Skeletal muscle tissue (tissue), 4 donors: ENCODE data around the gene C11orf98. TPM values are rescaled to one million over a fixed set of nuclear protein-coding genes. Genes with fewer than 3 reads are reported as not detected.
"Not testable (repeated sequence)": the region's sequence is repeated elsewhere in the genome, so short reads cannot be mapped to it uniquely, and the experiment has no call there.

Experiments used
- H3K27ac ChIP-seq: one replicate; pipeline ENCODE4 v1.7.0; 2013; ENCODE audit warnings: mild to moderate bottlenecking, low read depth, low read length, inconsistent platforms
- H3K27me3 ChIP-seq, 3 donors: one replicate each; pipeline ENCODE4 v1.7.0; 2013; ENCODE audit warnings: low read length in 3 of 3; ENCODE audit not compliant: control insufficient read depth in 3 of 3, insufficient read depth in 3 of 3
- H3K36me3 ChIP-seq, 3 donors: one replicate each; pipeline ENCODE4 v1.7.0; 2013; ENCODE audit warnings: low read length in 3 of 3; ENCODE audit not compliant: control insufficient read depth in 3 of 3, insufficient read depth in 3 of 3
- H3K4me1 ChIP-seq, 3 donors: one replicate each; pipeline ENCODE4 v1.7.0; 2013; ENCODE audit warnings: low read length in 3 of 3, mild to moderate bottlenecking in 3 of 3; ENCODE audit not compliant: control insufficient read depth in 3 of 3, insufficient read depth in 3 of 3
- H3K4me3 ChIP-seq, 3 donors: one replicate each; pipeline ENCODE4 v1.7.0; 2013; ENCODE audit warnings: low read length in 3 of 3
- H3K9ac ChIP-seq, 3 donors: one replicate each; pipeline ENCODE4 v1.7.0; 2013; ENCODE audit warnings: low read length in 3 of 3, mild to moderate bottlenecking in 3 of 3, moderate library complexity in 2 of 3, low read depth in 1 of 3
- H3K9me3 ChIP-seq, 3 donors: one replicate each; pipeline ENCODE4 v1.7.0; 2013; ENCODE audit warnings: low read length in 3 of 3; ENCODE audit not compliant: control insufficient read depth in 3 of 3
- total RNA-seq: library from RNA; depleted of rRNA; stranded (reverse); fragments of >200 nt; gene quantifications from one replicate; pipeline ENCODE4 v1.2.3, GENCODE V29; 2014
- donor health status: Osteomylitis.

Gene C11orf98
- total RNA-seq, 1 donor from 2014 or later: 22.4 TPM

DNA sequence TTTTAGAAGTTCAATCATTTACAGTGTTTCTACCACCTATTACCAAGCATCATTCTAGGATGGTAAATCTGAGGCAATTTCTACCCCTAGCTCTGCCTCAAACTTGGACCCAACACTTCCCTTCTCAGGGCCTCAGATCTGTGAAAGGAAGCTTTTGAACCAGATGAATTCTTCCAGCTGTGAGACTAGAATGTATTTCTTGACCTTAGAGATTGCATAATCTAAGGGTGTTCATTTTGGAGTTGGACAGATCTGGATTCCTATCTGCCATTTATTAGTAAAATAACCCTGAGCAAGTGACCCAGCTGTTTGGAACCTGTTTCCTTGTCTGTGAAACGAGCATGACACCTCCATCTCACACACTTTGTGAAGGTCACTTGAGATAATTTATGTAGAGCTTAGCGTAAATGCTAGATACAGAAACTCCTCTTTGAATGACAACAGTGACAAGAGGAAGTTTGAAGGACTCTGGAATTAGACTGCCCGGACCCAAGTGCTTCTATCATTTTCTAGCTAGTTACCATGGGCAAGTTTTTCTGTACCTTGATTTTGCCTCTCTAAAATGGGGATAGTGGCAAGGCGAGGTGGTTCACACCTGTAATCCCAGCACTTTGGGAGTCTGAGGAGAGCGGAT lies 8.1 kb downstream of the C11orf98 start:
- H3K4me1 ChIP-seq: peaks cover 7 to 14% (median 9%) of the 10 kb centered on the region in 3 donors
- H3K27ac ChIP-seq: no peak overlapping the region
- H3K4me3 ChIP-seq: no peak overlapping the region
- no peaks in the 10 kb centered on the region for H3K9me3 ChIP-seq
- no peak overlapping the region for H3K9ac ChIP-seq
- no peaks in the 10 kb centered on the region for H3K36me3 ChIP-seq
- no peaks in the 10 kb centered on the region for H3K27me3 ChIP-seq

DNA sequence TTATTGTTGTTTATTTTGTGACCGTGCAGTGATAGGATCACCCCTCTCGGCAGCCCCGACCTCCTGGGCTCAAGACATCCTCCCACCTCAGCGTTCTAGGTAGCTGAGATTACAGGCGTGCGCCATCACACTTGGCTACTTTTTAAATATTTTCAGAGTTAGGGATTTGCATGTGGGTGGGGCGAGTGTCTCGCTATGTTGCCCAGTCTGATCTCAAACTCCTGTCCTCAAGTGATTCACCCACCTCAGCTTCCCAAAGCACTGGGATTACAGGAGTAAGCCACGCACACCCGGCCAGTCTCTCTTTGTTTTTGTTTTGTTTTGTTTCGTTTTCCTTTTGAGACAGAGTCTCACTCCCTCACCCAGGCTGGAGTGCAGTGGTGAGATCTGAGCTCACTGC lies 10.7 kb downstream of the C11orf98 start:
- H3K4me3 ChIP-seq: no peak overlapping the region
- H3K9me3 ChIP-seq: no peaks in the 10 kb centered on the region
- H3K4me1 ChIP-seq: peaks cover 11 to 18% (median 12%) of the 10 kb centered on the region in 3 donors
- peaks cover 4 to 6% (median 5%) of the 10 kb centered on the region in 3 donors for H3K36me3 ChIP-seq
- H3K9ac ChIP-seq: no peak overlapping the region
- no peak overlapping the region for H3K27ac ChIP-seq
- H3K27me3 ChIP-seq: no peaks in the 10 kb centered on the region

DNA sequence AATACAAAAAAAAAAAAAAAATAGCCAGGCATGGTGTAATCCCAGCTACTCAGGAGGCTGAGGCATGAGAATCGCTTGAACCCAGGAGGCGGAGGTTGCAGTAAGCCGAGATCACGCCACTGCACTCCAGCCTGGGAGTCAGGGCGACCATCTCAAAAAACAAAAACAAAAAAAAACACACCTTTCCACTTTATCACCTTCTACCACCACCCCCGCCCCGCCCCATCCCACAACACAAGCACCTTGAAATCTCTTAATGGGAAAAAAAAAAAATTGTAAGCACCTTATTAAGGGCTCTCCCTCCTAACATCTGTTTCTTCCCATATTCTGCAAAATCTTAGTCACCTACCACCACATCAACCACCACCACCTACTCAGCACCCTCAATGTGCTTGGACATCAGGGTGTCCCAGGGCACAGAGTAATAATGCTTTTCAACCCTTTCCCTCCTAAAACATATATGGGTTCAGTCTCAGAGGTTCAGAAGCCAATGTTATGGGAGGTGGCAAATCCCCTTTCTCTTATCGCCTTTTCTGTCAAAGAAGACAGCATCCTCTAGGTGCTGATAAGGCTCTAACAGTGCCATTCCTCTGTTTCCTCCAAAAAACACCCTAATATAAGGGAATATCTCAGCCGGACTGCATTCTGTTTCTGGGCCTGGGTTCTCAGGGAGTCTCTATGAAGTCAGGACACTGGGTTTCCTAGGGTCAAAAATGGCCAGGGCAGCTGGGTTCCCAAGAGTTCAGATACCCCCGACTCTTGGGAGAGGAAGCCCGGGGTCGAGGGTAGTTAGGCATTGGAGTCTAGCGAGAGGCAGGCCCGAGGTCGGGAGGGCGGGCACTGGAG lies 12.6 kb downstream of the C11orf98 start:
- peaks cover 12 to 23% (median 20%) of the 10 kb centered on the region in 3 donors for H3K4me1 ChIP-seq

DNA sequence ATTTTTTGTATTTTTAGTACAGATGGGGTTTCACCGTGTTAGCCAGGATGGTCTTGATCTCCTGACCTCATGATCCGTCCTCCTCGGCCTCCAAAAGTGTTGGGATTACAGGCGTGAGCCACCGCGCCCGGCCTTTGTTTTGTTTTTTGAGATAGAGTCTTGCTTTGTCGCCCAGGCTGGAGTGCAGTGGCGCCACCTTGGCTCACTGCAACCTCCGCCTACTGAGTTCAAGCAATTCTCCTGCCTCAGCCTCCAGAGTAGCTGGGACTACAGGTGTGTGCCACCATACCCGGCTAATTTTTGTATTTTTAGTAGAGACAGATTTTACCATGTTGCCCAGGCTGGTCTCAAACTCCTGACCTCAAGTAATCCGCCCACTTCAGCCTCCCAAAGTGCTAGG lies 14.7 kb downstream of the C11orf98 start:
- not testable (repeated sequence) for H3K9ac ChIP-seq, H3K9me3 ChIP-seq, H3K4me3 ChIP-seq, H3K27ac ChIP-seq, H3K27me3 ChIP-seq
- peaks cover 25 to 36% (median 35%) of the 10 kb centered on the region in 3 donors for H3K4me1 ChIP-seq
- peaks cover 22% of the 10 kb centered on the region in 3 donors for H3K36me3 ChIP-seq

More for the DNA sequence above, 12.6 kb downstream of the C11orf98 start:
- Histone ChIP-seq H3K4me3 (peak overlapping the region; percentile 85 to 93 (median 91)), H3K27ac (peak overlapping the region; percentile 91), H3K9me3 (no peaks in the 10 kb centered on the region), H3K36me3 (peaks cover 22% of the 10 kb centered on the region in 3 donors), H3K27me3 (no peaks in the 10 kb centered on the region), H3K9ac (peak overlapping the region; percentile 97 to 99 (median 98))

DNA sequence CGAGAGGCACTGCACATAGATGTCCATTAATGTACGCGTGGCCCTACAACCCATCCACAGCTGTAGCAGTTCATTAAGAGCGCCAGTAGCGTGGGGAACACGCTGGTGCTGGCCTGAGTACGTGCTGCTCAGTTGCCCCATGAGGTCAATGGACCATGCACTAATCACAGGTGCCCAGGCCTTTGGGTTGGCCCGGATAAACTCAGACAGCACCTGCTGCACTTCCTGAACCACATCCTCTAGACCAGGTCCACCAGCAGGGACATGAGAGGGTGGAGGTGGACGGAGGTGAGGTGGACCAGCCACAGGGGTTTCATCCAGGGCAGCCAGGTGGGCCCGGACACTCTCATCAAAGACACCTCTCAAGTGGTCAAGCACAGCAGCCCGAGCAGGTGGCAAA lies 15.5 kb downstream of the C11orf98 start:
- no peak overlapping the region for H3K27ac ChIP-seq
- no peak overlapping the region for H3K4me3 ChIP-seq
- peaks cover 30 to 42% (median 41%) of the 10 kb centered on the region in 3 donors for H3K4me1 ChIP-seq
- H3K36me3 ChIP-seq: peaks cover 22 to 28% (median 22%) of the 10 kb centered on the region in 3 donors
- H3K27me3 ChIP-seq: no peaks in the 10 kb centered on the region
- H3K9ac ChIP-seq: no peak overlapping the region
- H3K9me3 ChIP-seq: no peaks in the 10 kb centered on the region

DNA sequence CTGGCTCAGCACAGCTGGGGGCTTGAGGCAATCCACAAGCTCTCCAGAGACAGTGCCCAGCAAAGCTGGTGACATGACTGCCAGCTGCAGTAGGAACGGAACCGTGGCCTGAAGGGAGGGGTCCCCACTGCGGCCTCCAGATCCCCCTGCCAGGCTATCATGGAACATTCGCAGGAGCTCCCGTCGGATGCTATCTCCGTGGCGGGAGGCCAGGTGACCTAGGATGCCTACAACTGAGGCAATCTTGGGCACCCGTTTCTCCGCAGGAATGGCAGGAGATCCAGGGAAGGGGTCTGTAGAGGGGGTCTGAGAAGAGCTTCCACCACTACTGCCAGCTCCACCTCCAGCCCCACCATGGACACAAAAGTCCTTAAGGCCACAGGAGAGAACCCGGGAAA lies 16.0 kb downstream of the C11orf98 start:
- H3K4me1 ChIP-seq: peaks cover 34 to 44% (median 42%) of the 10 kb centered on the region in 3 donors
- H3K36me3 ChIP-seq: peaks cover 25 to 33% (median 26%) of the 10 kb centered on the region in 3 donors

DNA sequence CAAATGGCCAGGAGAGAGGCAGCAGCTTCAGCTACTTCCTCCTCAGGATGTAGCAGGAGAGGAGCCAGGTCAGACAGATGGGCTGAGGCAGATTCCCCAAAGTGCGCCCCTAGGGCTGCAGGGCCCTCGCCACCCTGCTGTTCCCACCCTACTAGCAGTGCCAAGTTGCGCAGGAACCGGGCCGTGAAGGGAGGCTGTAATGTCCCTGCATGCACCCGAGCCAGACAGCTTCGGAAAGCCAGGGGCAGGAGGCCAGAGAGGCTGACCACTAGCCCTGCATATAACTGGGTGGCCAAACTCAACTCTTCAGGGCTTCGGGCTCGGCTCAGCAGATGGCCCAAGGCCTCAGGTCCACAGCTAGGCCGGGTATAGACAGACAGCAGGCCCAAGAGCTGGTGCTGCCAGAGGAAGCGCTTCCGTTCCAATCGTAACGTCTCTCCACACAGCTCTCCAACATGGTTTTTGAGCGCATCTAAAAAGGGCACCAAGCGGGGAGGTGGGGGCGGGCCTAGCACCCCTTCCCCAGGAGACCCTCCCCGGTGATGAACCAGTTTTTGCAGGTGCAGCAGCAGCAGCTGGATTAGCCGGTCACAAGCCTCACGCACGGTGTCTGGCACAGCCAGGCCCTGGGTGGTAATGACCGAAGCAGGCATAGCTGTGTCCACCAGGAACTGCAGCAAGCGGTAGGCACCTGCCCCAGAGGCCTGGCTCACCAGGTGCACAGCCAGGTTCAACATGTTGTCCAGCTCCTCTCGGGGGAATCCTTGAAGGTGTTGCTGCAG lies 16.6 kb downstream of the C11orf98 start:
- Histone ChIP-seq H3K9ac (no peak overlapping the region), H3K4me3 (no peak overlapping the region), H3K36me3 (peaks cover 25 to 33% (median 26%) of the 10 kb centered on the region in 3 donors), H3K27me3 (no peaks in the 10 kb centered on the region), H3K9me3 (no peaks in the 10 kb centered on the region), H3K27ac (no peak overlapping the region), H3K4me1 (peaks cover 34 to 44% (median 39%) of the 10 kb centered on the region in 3 donors)

More for the DNA sequence above, 16.0 kb downstream of the C11orf98 start:
- Histone ChIP-seq H3K9ac (no peak overlapping the region), H3K27me3 (no peaks in the 10 kb centered on the region), H3K9me3 (no peaks in the 10 kb centered on the region), H3K27ac (no peak overlapping the region), H3K4me3 (no peak overlapping the region)

DNA sequence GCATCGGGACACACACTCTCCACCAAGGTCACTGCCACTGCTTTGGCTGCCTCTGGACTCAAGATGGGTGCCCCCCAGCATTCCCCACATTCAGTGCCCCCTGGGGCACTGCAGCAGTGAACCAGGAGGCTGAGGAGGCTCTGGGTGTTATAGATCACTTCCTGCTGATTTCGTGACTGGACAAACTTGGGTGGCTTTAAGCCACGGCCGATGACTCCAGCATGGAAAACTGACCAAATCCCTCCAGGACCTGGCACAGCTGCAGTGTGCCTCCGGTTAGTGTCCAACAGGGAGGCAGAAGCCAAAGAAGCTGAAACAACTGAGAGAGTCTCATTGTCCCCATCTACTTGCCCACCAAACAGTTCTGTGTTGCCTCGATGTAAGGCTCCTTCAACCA lies 17.4 kb downstream of the C11orf98 start:
- Histone ChIP-seq H3K36me3 (peaks cover 25 to 38% (median 26%) of the 10 kb centered on the region in 3 donors), H3K9ac (no peak overlapping the region), H3K27ac (no peak overlapping the region), H3K27me3 (no peaks in the 10 kb centered on the region), H3K9me3 (no peaks in the 10 kb centered on the region), H3K4me1 (peaks cover 33 to 40% (median 35%) of the 10 kb centered on the region in 3 donors), H3K4me3 (no peak overlapping the region)

DNA sequence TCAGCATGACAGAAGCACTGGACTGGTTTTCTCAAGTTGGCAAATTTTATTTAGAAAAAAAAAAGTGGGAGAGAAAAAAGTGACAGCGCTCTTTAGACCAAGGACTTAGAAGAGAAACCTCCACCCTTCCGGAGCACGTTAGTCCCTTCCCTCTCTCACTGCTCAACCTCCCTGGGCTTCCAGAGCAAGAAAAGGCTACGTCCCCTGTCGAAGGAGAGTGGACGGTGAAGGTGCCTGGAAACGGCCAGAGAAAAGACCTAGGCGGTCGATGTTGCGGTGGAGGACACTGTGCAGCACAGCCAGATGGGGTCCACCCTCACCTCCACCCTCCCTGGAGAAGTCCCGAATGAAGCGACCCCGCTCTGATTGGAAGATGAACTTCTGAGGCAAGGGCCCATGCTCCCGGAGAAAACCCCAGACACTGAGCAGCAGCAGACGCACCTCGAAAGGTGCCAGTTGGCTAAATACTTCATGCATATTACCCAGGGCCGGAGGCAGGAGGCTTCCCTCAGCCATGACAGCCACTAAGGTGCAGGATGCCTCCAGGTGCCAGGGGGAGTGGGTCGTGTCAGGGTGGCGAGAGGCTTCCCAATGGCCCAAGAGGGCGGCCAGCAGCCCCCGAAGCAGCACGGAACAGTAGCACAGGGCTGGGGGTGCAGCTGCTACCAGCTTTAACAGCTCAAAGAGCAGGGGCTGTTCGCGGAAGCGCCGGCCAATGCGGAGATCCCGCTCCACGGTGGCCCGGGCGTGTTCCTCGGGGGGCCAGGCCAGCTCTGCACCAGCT lies 18.0 kb downstream of the C11orf98 start:
- H3K27ac ChIP-seq: peak overlapping the region; percentile 1
- no peaks in the 10 kb centered on the region for H3K9me3 ChIP-seq
- peak overlapping the region; percentile 56 to 60 (median 59) for H3K4me3 ChIP-seq
- no peaks in the 10 kb centered on the region for H3K27me3 ChIP-seq
- peaks cover 27 to 36% (median 29%) of the 10 kb centered on the region in 3 donors for H3K4me1 ChIP-seq
- H3K9ac ChIP-seq: peak overlapping the region; percentile 20 to 60 (median 29)
- H3K36me3 ChIP-seq: peaks cover 25 to 39% (median 26%) of the 10 kb centered on the region in 3 donors
